Melanocyte of skin (primary cell): ENCODE measurements around the gene AKT1. TPM values are rescaled to one million over a fixed set of nuclear protein-coding genes. Genes with fewer than 3 reads are reported as not detected.

ENCODE experiments used
- total RNA-seq, 2 donors: library from RNA; depleted of rRNA; stranded (reverse); fragments of >200 nt; gene quantifications; 2 replicates each; pipeline ENCODE4 v1.2.3, GENCODE V29; 2012

The AKT1 gene
- total RNA-seq, result 100 to 1,000 TPM; 172 to 335 TPM

DNA sequence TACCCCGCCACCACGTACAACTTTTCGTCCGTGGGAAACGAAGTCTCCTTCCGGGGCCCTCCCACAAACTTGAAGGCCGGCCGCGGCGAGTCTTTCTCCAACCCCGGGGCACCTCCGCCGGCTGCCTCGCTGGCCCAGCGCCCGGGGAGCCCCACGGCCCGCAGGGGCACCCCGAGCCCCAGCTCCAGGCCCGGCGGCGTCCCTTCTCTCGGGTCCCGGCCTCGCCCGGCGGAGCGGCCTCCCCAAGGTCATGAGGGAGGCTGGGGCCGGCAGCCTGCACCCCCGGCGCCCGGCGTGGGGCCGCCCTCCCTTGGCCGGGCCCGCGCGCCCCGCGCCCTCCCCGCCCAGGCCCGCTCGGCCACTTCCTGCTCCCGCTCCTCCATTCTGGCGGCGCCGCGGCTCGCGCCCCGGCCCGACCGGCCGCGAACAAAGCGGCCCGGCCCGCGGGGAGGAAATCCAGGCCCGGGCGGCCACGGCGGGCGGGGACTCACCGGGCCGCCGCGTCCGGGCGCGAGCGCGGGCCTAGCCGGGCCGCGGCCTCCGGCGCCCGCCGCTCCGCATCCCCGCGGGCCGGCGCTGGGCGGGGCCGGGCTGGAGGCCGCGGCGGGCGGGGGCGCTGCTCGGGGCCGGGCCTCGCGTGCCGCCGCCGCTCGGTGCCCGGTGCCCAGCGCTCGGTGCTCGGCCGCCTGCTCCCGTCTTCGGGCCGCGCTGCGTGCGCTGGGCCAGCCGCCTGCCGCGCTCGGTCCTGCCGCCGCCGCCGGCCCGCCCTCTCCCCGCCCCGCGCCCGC, at the start of gene AKT1:
Gene AKT1, minus strand, starts transcription at position 756 of the 788 bp plus-strand sequence. CDS start 3,105 bp downstream, outside the sequence.

DNA sequence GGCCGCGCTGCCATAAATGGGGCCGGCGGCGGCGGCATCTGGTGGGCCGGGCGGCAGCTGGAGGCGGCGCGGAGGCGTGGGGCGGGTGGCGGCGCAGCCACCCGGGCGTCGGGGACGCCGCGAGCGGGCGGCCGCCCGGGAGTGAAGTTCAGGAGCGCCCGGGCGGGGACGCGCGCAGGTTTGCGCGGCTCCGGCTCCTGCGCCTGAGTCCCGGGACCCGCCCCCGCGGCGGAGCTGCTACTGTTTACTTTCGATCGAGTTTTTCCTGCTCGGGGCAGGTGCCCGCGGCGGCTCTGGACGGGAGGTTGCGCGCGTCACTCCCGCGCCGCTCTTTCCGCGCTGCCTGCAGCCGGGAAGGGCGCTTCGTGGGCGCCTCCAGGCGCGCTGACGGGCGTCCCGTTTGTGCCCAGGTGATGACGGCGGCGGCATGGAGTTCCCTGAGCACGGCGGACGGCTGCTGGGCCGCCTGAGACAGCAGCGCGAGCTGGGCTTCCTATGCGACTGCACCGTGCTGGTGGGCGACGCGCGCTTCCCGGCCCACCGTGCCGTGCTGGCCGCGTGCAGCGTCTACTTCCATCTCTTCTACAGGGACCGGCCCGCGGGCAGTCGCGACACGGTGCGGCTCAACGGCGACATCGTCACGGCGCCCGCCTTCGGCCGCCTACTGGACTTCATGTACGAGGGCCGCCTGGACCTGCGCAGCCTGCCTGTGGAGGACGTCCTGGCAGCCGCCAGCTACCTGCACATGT, 5.4 kb upstream of the AKT1 start, which contains the start of gene ZBTB42:
Gene ZBTB42, plus strand, starts transcription at position 331 of the 749 bp plus-strand sequence. Its CDS starts 97 bp downstream, at position 428.

DNA sequence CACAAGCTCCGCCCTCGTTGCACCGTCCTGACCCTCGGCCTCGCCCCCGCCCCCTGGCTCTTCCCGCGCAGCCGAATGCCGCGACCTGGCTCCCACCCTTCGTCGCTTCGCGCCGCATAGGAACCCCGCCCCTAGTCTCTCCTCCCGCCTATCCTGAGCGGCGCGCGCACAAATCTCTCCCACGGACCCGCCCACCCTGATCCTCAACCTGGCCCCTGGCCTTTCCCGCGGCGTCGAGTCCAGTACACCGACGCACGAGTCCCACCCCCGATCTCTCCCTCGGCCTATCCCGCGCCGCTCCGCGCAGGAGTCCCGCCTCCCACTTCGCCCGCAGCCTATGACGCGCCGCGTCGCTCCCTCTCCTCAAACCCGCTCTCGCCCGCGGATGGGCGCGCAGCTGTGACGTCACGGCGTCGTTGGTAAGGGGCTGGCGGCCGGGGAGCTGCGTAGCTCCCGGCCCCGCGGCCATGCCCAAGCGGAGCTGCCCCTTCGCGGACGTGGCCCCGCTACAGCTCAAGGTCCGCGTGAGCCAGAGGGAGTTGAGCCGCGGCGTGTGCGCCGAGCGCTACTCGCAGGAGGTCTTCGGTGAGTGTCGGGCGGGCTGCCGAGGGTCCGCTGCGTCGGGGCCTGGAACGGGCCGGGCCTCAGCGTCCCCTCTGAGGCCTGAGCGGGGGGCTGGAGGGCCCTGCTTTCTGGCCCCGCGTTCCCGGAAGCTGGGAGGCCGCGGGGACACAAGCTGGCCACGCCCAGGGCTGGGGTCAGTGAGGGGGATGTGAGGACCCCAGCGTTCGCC, 42.6 kb downstream of the AKT1 start, which contains the start of gene SIVA1:
Gene SIVA1, plus strand, starts transcription at position 413 of the 793 bp plus-strand sequence. Its CDS starts 55 bp downstream, at position 468.

GRCh38 chr14:104723651-104724406, 71.7 kb downstream of the AKT1 start, which contains the start of gene ADSS1:
ADSS1 (plus strand) TSS chr14:104724229; CDS start chr14:104724271, 42 bp downstream.

Other genes with a start within 250 kb of the AKT1 start
- gene C14orf180, start 216.0 kb downstream of the AKT1 start, total RNA-seq, result not detected
- under 1 TPM in 1 of 2 donors, not detected in 1; under 0.01 TPM for gene TMEM179, start 191.0 kb downstream of the AKT1 start, total RNA-seq
- gene INF2, start 106.1 kb downstream of the AKT1 start, total RNA-seq, result 10 to 100 TPM; 39.2 to 53.9 TPM
- gene ADSS1, start 71.5 kb downstream of the AKT1 start, total RNA-seq, result 1 to 10 TPM in 1 of 2 donors, under 1 TPM in 1; 0.69 to 2.3 TPM
- gene SIVA1, start 42.6 kb downstream of the AKT1 start, total RNA-seq, result 100 to 1,000 TPM in 1 of 2 donors, 10 to 100 TPM in 1; 58.5 to 114 TPM
- gene ZBTB42, start 5.4 kb upstream of the AKT1 start, total RNA-seq, result 1 to 10 TPM; 6.5 to 8.0 TPM
- 10 to 100 TPM; 12.0 to 16.0 TPM for gene CEP170B, start 69.5 kb upstream of the AKT1 start, total RNA-seq
- under 1 TPM in 1 of 2 donors, not detected in 1; 0.33 TPM for gene PLD4, start 129.1 kb upstream of the AKT1 start, total RNA-seq
- 1 to 10 TPM; 3.7 to 4.5 TPM for gene AHNAK2, start 182.6 kb upstream of the AKT1 start, total RNA-seq
- 1 to 10 TPM; 9.3 to 10.0 TPM for gene CLBA1, start 190.0 kb upstream of the AKT1 start, total RNA-seq
- gene CDCA4, start 225.3 kb upstream of the AKT1 start, total RNA-seq, result 10 to 100 TPM; 12.7 to 44.6 TPM